Stomach (tissue), 4 donors: ENCODE data around the gene TAL1.
"Not testable (repeated sequence)": the region's sequence is repeated elsewhere in the genome, so short reads cannot be mapped to it uniquely, and the experiment has no call there.

Source experiments
- CTCF ChIP-seq, 7 experiments: fragments of 450-650 bp in 4 of 7; fragments of 200-600 bp in 3 of 7; sonication (generic) in 3 of 7; IDR thresholded peaks; one replicate each; pipeline ENCODE4 v1.5.1; 2016 to 2019; ENCODE audit warnings: antibody characterized with exemption in 7 of 7, control low read depth in 2 of 7, mild to moderate bottlenecking in 1 of 7
- POLR2A ChIP-seq, 4 donors: fragments of 450-650 bp; IDR thresholded peaks; one replicate each; pipeline ENCODE4 v1.6.1; 2016; ENCODE audit warnings: antibody characterized with exemption in 4 of 4, control low read depth in 2 of 4, mild to moderate bottlenecking in 1 of 4, moderate library complexity in 1 of 4
- POLR2AphosphoS5 ChIP-seq, 3 donors: sonication (generic); formaldehyde crosslinking; IDR thresholded peaks; one replicate each; pipeline ENCODE4 v1.6.1; 2016; ENCODE audit warnings: antibody characterized with exemption in 3 of 3

GRCh38 chr1:47203504-47203903 is 28.5 kb downstream of the TAL1 start:
- TF ChIP-seq POLR2A, CTCF, POLR2AphosphoS5 (IDR thresholded peaks at IDR 0.05): not testable (repeated sequence)
